Measurements from ENCODE around the gene STOM.
"Not testable (repeated sequence)": the region's sequence is repeated elsewhere in the genome, so short reads cannot be mapped to it uniquely, and the experiment has no call there.

Gene STOM, protein sequence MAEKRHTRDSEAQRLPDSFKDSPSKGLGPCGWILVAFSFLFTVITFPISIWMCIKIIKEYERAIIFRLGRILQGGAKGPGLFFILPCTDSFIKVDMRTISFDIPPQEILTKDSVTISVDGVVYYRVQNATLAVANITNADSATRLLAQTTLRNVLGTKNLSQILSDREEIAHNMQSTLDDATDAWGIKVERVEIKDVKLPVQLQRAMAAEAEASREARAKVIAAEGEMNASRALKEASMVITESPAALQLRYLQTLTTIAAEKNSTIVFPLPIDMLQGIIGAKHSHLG

GRCh38 chr9:121369595-121370265 is at the start of gene STOM:
Gene STOM (minus strand): TSS chr9:121370250. CDS start chr9:121370187, 63 bp downstream.
- Histone ChIP-seq H3K9me3 (ENCODE audit: control insufficient read depth in 2 of 2, low read length in 2 of 2) (no peaks in the 10 kb centered on the region), H3K27ac (ENCODE audit: low read length) (peak within 1 kb of the TSS; percentile 97), H3K9ac (ENCODE audit: low read length in 2 of 2) (peak within 1 kb of the TSS; percentile 95 to 97), H3K4me1 (ENCODE audit: control insufficient read depth, insufficient read depth, low read length) (peaks cover 27% of the 10 kb centered on the region), H3K36me3 (ENCODE audit: control insufficient read depth in 2 of 2, insufficient read depth in 2 of 2, low read length in 2 of 2) (no peaks in the 10 kb centered on the region), H3K4me3 (ENCODE audit: low read length in 2 of 2) (peak within 1 kb of the TSS; percentile 89 to 92), H3K27me3 (ENCODE audit: control insufficient read depth in 1 of 2, insufficient read depth in 2 of 2, low read length in 2 of 2) (no peaks in the 10 kb centered on the region)

- no peaks in the 10 kb centered on the region for H3K27me3 ChIP-seq (ENCODE audit: control insufficient read depth in 1 of 2, insufficient read depth in 2 of 2, low read length in 2 of 2)
- H3K27ac ChIP-seq (ENCODE audit: low read length) = no peak overlapping the region
- no peaks in the 10 kb centered on the region for H3K4me1 ChIP-seq (ENCODE audit: control insufficient read depth, insufficient read depth, low read length)
- no peak overlapping the region for H3K4me3 ChIP-seq (ENCODE audit: low read length in 2 of 2)
- H3K9ac ChIP-seq (ENCODE audit: low read length in 2 of 2) = no peak overlapping the region
- H3K36me3 ChIP-seq (ENCODE audit: control insufficient read depth in 2 of 2, insufficient read depth in 2 of 2, low read length in 2 of 2) = no peaks in the 10 kb centered on the region
- H3K9me3 ChIP-seq (ENCODE audit: control insufficient read depth in 2 of 2, low read length in 2 of 2) = no peaks in the 10 kb centered on the region
Observed at GRCh38 chr9:121411993-121412392, 41.9 kb upstream of the STOM start.

DNA sequence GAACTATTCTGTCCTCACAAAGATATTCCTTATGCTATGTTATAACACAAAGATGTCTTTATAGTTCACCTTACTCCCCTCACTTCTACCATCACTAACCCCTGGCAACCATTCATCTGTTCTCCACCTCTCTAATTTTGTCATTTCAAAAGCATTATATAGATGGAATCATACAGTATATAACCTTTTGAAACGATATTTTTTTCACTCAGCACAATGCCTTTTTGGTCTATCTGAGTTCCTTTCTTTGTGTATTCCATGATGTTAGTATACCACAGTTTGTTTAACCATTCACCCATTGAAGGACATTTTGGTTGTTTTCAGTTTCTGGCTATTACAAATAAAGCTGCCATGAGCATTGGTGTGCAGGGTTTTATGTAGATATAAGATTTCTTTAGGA is 35.8 kb upstream of the STOM start:
- Histone ChIP-seq H3K27me3 (ENCODE audit: control insufficient read depth in 1 of 2, insufficient read depth in 2 of 2, low read length in 2 of 2) (no peaks in the 10 kb centered on the region), H3K9ac (ENCODE audit: low read length in 2 of 2) (no peak overlapping the region), H3K36me3 (ENCODE audit: control insufficient read depth in 2 of 2, insufficient read depth in 2 of 2, low read length in 2 of 2) (no peaks in the 10 kb centered on the region), H3K27ac (ENCODE audit: low read length) (no peak overlapping the region), H3K9me3 (ENCODE audit: control insufficient read depth in 2 of 2, low read length in 2 of 2) (no peaks in the 10 kb centered on the region), H3K4me3 (ENCODE audit: low read length in 2 of 2) (no peak overlapping the region), H3K4me1 (ENCODE audit: control insufficient read depth, insufficient read depth, low read length) (no peaks in the 10 kb centered on the region)

- H3K27me3 ChIP-seq (ENCODE audit: control insufficient read depth in 1 of 2, insufficient read depth in 2 of 2, low read length in 2 of 2) = no peaks in the 10 kb centered on the region
- H3K9me3 ChIP-seq (ENCODE audit: control insufficient read depth in 2 of 2, low read length in 2 of 2) = no peaks in the 10 kb centered on the region
- no peak overlapping the region for H3K27ac ChIP-seq (ENCODE audit: low read length)
- no peaks in the 10 kb centered on the region for H3K36me3 ChIP-seq (ENCODE audit: control insufficient read depth in 2 of 2, insufficient read depth in 2 of 2, low read length in 2 of 2)
- H3K4me1 ChIP-seq (ENCODE audit: control insufficient read depth, insufficient read depth, low read length) = no peaks in the 10 kb centered on the region
- H3K4me3 ChIP-seq (ENCODE audit: low read length in 2 of 2) = no peak overlapping the region
- no peak overlapping the region for H3K9ac ChIP-seq (ENCODE audit: low read length in 2 of 2)
Observed at GRCh38 chr9:121404906-121405305, 34.9 kb upstream of the STOM start.

- H3K27ac ChIP-seq (ENCODE audit: low read length) = no peak overlapping the region
- no peak overlapping the region for H3K9ac ChIP-seq (ENCODE audit: low read length in 2 of 2)
- no peaks in the 10 kb centered on the region for H3K4me1 ChIP-seq (ENCODE audit: control insufficient read depth, insufficient read depth, low read length)
- H3K4me3 ChIP-seq (ENCODE audit: low read length in 2 of 2) = no peak overlapping the region
- H3K9me3 ChIP-seq (ENCODE audit: control insufficient read depth in 2 of 2, low read length in 2 of 2) = no peaks in the 10 kb centered on the region
- H3K27me3 ChIP-seq (ENCODE audit: control insufficient read depth in 1 of 2, insufficient read depth in 2 of 2, low read length in 2 of 2) = no peaks in the 10 kb centered on the region
- no peaks in the 10 kb centered on the region for H3K36me3 ChIP-seq (ENCODE audit: control insufficient read depth in 2 of 2, insufficient read depth in 2 of 2, low read length in 2 of 2)
Observed at GRCh38 chr9:121399883-121400607, 30.0 kb upstream of the STOM start.

- Histone ChIP-seq H3K9ac (ENCODE audit: low read length in 2 of 2) (no peak overlapping the region), H3K4me3 (ENCODE audit: low read length in 2 of 2) (no peak overlapping the region), H3K4me1 (ENCODE audit: control insufficient read depth, insufficient read depth, low read length) (no peaks in the 10 kb centered on the region), H3K27ac (ENCODE audit: low read length) (no peak overlapping the region), H3K9me3 (ENCODE audit: control insufficient read depth in 2 of 2, low read length in 2 of 2) (no peaks in the 10 kb centered on the region), H3K27me3 (ENCODE audit: control insufficient read depth in 1 of 2, insufficient read depth in 2 of 2, low read length in 2 of 2) (no peaks in the 10 kb centered on the region), H3K36me3 (ENCODE audit: control insufficient read depth in 2 of 2, insufficient read depth in 2 of 2, low read length in 2 of 2) (no peaks in the 10 kb centered on the region)
Observed at GRCh38 chr9:121399126-121399882, 29.3 kb upstream of the STOM start.

DNA sequence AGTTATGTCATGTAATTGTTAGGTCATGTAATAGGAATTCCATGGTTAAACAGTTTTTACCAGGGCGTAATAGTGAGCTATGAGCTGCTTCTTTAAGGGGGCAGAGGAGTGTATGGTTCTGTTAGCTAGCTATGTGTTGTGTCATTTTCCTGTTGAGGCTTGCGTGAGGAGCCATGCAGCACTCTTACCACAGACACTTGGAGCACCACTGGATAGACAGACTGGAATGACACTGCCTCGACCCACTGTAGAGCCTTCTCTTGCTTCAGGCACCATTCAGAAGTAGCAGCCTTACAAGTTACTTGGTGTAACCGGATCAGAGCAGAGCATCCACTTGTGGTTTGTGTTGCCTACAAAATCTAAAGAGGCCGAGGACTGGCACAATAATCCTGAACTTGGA is 28.3 kb upstream of the STOM start:
- no peaks in the 10 kb centered on the region for H3K4me1 ChIP-seq (ENCODE audit: control insufficient read depth, insufficient read depth, low read length)
- H3K9me3 ChIP-seq (ENCODE audit: control insufficient read depth in 2 of 2, low read length in 2 of 2) = no peaks in the 10 kb centered on the region
- H3K4me3 ChIP-seq (ENCODE audit: low read length in 2 of 2) = no peak overlapping the region
- H3K27me3 ChIP-seq (ENCODE audit: control insufficient read depth in 1 of 2, insufficient read depth in 2 of 2, low read length in 2 of 2) = no peaks in the 10 kb centered on the region
- no peak overlapping the region for H3K27ac ChIP-seq (ENCODE audit: low read length)
- H3K36me3 ChIP-seq (ENCODE audit: control insufficient read depth in 2 of 2, insufficient read depth in 2 of 2, low read length in 2 of 2) = no peaks in the 10 kb centered on the region
- H3K9ac ChIP-seq (ENCODE audit: low read length in 2 of 2) = no peak overlapping the region

- not testable (repeated sequence) for H3K9ac ChIP-seq (ENCODE audit: low read length in 2 of 2)
Observed at GRCh38 chr9:121397277-121397676, 27.2 kb upstream of the STOM start.

DNA sequence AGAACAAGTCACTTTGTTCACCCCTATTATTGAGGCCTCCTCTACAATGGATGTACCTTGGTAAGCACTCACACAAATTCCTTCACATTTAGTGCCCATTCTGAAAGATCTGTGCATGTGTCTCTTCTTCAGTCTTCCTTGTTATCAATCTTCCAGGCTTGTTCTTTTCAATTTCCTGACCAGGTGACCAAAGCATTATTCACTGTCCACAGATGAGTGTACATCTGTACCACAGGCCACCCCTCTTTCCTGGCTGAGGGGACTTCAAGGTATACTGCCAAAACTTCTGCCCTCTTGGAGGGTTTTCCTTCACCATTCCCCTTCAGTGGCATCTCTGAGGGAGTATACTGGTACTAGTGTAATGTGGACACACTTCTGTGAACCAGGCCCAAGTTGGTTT is 25.5 kb upstream of the STOM start:
- no peaks in the 10 kb centered on the region for H3K27me3 ChIP-seq (ENCODE audit: control insufficient read depth in 1 of 2, insufficient read depth in 2 of 2, low read length in 2 of 2)
- no peak overlapping the region for H3K27ac ChIP-seq (ENCODE audit: low read length)
- H3K4me3 ChIP-seq (ENCODE audit: low read length in 2 of 2) = no peak overlapping the region
- H3K36me3 ChIP-seq (ENCODE audit: control insufficient read depth in 2 of 2, insufficient read depth in 2 of 2, low read length in 2 of 2) = no peaks in the 10 kb centered on the region
- H3K9ac ChIP-seq (ENCODE audit: low read length in 2 of 2) = no peak overlapping the region
- H3K9me3 ChIP-seq (ENCODE audit: control insufficient read depth in 2 of 2, low read length in 2 of 2) = no peaks in the 10 kb centered on the region
- no peaks in the 10 kb centered on the region for H3K4me1 ChIP-seq (ENCODE audit: control insufficient read depth, insufficient read depth, low read length)

More at GRCh38 chr9:121397277-121397676, 27.2 kb upstream of the STOM start:
- H3K9me3 ChIP-seq (ENCODE audit: control insufficient read depth in 2 of 2, low read length in 2 of 2); H3K4me1 ChIP-seq (ENCODE audit: control insufficient read depth, insufficient read depth, low read length); H3K27me3 ChIP-seq (ENCODE audit: control insufficient read depth in 1 of 2, insufficient read depth in 2 of 2, low read length in 2 of 2); H3K4me3 ChIP-seq (ENCODE audit: low read length in 2 of 2); H3K36me3 ChIP-seq (ENCODE audit: control insufficient read depth in 2 of 2, insufficient read depth in 2 of 2, low read length in 2 of 2); H3K27ac ChIP-seq (ENCODE audit: low read length): not testable (repeated sequence)

- Histone ChIP-seq H3K27me3 (ENCODE audit: control insufficient read depth in 1 of 2, insufficient read depth in 2 of 2, low read length in 2 of 2) (no peaks in the 10 kb centered on the region), H3K9me3 (ENCODE audit: control insufficient read depth in 2 of 2, low read length in 2 of 2) (no peaks in the 10 kb centered on the region), H3K4me1 (ENCODE audit: control insufficient read depth, insufficient read depth, low read length) (no peaks in the 10 kb centered on the region), H3K4me3 (ENCODE audit: low read length in 2 of 2) (no peak overlapping the region), H3K27ac (ENCODE audit: low read length) (no peak overlapping the region), H3K36me3 (ENCODE audit: control insufficient read depth in 2 of 2, insufficient read depth in 2 of 2, low read length in 2 of 2) (no peaks in the 10 kb centered on the region), H3K9ac (ENCODE audit: low read length in 2 of 2) (no peak overlapping the region)
Observed at GRCh38 chr9:121394292-121394691, 24.2 kb upstream of the STOM start.

All from stomach smooth muscle (tissue), 2 donors.